ENCODE data around the gene AMOTL1. TPM values are rescaled to one million over a fixed set of nuclear protein-coding genes. Genes with fewer than 3 reads are reported as not detected.

The AMOTL1 gene
- total RNA-seq, 1 donor from 2014 or later, result 84.2 TPM

- peak; percentile 45 for DNase-seq (ENCODE audit: low spot score)
These were observed 27.0 kb upstream of the AMOTL1 start for GRCh38 chr11:94741022-94741679.

DNA sequence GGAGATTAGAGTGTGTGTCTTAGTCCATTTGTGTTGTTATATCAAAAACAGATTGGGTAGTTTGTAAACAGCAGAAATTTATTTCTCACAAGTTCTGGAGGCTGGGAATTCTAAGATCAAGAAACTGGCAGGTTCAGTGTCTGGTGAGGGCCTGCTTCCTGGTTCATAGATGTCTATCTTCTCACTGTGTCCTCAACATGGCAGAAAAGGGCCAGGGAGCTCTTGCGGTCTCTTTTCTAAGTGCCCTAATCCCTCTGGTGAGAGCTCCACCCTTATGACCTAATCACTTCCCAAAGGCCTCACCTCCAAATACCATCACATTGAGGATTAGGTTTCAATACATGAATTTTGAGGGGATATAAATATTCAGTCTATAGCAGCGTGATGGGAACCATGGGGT lies 25.5 kb upstream of the AMOTL1 start:
- DNase-seq (ENCODE audit: low spot score), result no peak

DNA sequence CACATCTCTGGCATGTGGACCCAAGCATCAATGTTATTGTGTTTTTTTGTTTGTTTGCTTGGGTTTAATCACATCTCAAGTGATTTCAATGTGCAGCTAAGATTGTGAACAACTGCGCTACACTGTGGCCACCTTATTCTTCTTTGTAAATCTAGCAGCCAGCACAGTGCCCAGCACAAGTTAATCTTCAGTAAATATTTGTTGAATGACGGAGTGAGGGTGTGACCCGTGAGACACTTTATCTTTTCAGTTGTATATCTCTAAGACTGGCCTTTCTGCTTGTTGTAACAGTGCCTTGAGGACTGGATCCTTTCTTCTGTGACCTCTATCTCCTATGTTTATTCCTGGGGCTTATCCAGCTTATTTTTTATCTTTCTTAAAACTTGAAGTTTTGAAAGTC lies 21.4 kb upstream of the AMOTL1 start:
- DNase-seq (ENCODE audit: low spot score), result no peak

GRCh38 chr11:94747146-94747545 lies 21.0 kb upstream of the AMOTL1 start:
- no peak for DNase-seq (ENCODE audit: low spot score)

DNA sequence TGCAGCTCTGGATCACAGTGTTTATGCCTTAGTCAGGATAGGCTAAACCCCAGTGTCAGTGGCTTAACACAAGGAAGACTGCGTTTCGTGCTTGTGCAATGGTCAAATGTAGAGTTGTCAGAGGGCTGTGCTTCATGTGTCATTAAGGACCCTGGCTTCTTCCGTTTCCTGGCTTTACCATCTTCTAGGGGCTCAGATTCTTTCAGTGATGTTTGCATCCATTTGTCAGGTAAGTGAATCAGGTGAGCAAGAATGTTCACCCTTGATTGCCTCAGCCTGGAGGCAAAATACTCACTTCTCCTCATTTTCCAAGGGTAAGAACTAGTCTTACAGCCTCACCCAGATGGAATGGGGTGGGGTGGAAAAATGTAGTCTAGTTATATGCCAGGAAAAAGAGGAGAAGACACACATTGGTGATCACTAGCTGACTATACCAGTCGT lies 20.5 kb upstream of the AMOTL1 start:
- no peak for DNase-seq (ENCODE audit: low spot score)

DNA sequence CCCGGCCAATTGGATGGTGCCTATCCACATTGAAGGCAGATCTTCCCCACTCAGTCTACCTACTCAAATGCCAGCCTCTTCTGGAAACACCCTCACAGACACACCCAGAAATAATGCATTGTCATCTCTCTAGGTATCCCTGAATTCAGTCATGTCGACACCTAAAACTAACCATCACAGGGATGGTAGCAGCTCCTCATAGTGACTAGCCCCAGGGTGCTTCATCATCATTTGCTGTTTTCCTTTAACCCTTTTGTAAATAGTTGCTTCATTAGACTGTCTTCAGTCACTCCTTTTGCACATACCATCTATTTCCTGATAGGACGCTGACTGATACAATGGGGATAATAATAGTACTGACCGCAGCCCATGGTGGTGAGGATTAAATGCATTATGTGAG lies 18.8 kb upstream of the AMOTL1 start:
- no peak for DNase-seq (ENCODE audit: low spot score)

DNA sequence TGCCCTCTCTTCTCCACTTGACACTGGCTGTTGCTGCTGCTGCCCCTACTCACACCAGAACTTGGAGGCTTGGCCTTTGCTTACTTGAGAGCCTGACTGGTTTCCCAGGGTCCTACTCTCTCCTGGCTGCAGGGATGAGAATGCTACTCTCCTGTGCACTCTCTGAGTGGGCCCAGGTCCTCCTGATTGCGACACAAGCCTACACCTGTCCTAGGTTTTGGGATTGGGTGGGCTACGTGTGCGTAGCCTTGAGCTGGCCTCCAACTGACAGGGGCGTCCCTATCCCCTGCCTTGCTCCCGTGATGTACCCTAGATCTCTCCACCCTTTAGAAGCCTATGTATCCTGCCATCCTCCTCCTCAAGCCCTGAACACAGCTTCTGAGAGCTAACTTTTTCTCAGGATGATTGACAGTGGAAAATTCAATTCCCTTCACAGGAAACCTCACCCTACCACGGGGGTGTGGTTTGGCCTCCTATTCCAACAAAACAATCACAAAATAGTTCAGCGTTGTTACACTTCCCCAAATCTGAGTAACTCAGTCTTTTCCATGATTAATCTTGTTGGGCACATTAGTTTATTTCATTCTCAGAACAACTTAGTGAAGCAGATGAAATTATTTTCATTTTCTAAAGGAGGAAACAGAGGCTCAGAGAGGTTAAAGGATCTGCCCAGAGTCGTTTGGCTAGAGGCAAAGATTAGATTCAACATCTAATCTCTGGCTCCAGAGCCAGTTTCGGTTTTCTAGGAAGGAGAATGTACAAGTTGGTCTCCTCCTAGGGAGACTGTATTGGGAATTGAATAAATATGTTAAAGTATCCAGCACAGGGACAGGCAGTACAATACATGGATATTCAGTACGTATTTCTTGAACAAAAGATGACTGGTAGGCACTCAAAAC lies 17.6 kb upstream of the AMOTL1 start:
- no peak for DNase-seq (ENCODE audit: low spot score)

DNA sequence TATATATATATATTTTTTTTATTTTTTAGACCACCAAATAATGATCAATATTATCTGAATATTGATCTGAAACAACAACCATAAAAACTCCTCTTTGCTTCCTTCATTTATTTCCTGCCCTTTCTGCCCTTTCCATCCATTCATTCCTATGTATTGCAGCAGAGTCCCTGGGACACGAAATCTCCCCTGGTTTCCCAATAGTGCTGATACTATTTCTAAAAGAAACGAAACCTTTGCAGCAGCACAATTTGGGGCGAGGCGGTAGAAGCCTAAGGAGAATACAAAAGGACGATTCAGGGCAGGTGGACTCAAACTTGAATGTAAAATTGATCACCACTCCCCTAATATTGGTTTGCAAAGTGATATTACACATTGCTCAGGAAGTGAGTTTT lies 16.9 kb upstream of the AMOTL1 start:
- DNase-seq (ENCODE audit: low spot score), result no peak

GRCh38 chr11:94751786-94752185 lies 16.4 kb upstream of the AMOTL1 start:
- DNase-seq (ENCODE audit: low spot score), result no peak

DNA sequence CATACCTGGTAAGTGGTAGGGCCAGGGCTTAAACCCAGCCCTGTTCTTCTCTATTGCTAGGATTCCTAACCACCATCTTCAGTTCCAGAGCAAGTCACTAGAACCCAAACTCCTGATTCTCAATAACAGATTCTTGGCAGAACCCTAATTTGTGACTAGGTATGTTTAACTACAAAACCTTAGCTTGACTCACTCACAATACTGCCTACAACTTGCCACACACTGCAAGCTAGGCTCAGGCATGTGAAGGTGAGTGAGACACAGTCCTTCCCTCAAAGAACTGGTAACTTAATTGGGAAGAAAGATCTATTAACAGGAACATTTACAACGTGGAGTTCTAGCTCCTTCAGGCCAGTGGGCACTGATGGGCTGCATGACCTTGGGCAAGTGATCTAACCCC lies 14.5 kb upstream of the AMOTL1 start:
- no peak for DNase-seq (ENCODE audit: low spot score)

DNA sequence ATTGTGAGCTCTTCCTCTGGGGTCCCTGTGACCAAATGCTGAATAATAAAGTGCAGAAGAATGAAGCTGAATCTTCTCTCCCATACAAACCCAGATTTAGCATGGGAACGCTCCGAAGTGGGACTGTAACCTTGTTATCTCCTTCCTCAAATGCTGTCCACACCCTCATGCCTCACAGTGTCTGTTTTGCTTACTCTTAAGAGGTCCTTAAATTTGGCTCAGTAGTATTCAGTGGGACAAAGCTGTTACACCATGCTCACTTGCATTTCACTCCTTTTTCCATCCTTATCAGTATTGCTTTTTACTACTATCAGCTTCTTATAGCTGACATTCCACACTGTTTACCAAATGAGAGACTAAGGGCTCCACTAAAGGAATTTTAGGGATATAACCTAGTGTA lies 13.8 kb upstream of the AMOTL1 start:
- no peak for DNase-seq (ENCODE audit: low spot score)

- DNase-seq (ENCODE audit: low spot score), result no peak
These were observed 13.3 kb upstream of the AMOTL1 start for GRCh38 chr11:94754819-94755218.

GRCh38 chr11:94755494-94755893 lies 12.7 kb upstream of the AMOTL1 start:
- no peak for DNase-seq (ENCODE audit: low spot score)

DNA sequence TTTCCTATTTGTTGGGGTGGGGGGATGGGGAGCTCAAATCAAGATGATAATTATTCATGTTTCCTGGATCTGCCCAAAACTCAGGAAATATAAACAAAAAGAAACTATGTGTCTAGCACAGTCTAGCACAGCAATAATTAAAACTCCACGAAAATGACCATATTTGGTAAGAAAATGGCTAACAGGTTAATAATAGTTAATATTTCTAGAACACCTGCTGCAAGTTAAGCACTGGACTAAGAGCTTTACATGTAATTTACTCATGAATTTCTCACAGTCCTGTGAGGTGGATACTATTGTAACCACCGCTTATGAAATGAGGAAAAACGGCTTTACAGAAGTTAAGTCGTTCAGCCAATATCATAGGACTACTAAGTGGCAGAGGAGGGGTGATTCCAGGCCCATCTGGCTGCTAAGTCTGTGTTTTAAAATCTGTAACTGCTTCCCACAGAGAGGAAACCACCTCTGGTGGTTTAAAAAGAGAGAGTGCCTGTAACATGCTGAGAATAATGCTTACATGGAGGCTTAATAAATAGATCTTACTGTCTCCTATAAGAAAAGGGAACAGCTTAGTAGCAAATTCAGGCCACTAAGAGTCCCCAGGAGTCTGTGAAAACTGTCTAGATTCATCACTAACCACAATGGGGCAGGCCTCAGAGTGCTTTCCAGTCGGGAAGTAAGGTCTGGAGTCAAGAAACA lies 11.0 kb upstream of the AMOTL1 start:
- no peak for DNase-seq (ENCODE audit: low spot score)

- no peak for DNase-seq (ENCODE audit: low spot score)
These were observed 9.5 kb upstream of the AMOTL1 start for GRCh38 chr11:94758666-94759065.

GRCh38 chr11:94759522-94759921 lies 8.6 kb upstream of the AMOTL1 start:
- DNase-seq (ENCODE audit: low spot score), result no peak

- no peak for DNase-seq (ENCODE audit: low spot score)
These were observed 7.9 kb upstream of the AMOTL1 start for GRCh38 chr11:94760296-94760695.

DNA sequence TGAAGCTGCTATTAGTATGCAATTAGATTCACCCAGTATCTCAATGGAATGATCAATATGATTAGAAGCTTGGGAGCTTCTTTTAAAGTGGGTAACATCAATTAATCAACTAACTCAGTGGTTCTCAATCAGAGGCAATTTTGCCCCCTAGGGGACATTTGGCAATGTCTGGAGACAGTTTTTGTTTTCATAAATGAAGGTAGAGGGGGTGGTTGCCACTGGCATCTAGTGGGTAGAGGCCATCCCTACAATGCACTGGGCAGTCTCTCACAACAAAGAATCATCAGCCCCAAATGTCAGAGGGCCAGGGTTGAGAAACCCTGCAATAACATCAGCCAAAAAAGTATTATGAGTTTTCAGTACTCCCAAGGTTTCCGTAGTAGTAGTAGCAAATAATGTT lies 5.9 kb upstream of the AMOTL1 start:
- DNase-seq (ENCODE audit: low spot score), result no peak

- no peak for DNase-seq (ENCODE audit: low spot score)
These were observed 5.2 kb upstream of the AMOTL1 start for GRCh38 chr11:94762995-94763394.

DNA sequence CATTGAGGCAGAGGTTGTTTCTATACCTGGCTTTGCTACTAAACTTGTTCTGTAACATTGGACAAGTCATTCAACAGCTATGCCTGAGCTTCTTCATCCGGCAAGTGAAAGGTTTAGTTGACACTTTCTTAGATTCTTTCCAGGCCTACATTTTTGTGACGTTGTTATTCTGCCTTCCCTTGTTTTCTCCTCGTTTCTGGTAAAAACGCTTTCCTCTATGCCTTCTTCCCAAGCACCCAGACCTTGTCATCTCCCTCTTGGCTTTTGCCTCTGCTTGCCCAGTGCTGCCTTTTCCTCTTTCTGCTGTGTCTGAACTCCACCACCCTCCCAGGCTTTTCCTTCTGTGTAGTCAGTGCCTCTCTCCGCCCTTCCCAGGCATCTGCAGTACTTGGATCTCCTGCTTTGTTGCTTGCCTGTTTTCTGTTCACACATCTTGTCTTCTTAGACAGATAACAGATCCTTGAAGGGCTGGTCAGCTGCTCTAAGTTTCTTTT lies 1.4 kb upstream of the AMOTL1 start:
- DNase-seq (ENCODE audit: low spot score), result no peak

DNA sequence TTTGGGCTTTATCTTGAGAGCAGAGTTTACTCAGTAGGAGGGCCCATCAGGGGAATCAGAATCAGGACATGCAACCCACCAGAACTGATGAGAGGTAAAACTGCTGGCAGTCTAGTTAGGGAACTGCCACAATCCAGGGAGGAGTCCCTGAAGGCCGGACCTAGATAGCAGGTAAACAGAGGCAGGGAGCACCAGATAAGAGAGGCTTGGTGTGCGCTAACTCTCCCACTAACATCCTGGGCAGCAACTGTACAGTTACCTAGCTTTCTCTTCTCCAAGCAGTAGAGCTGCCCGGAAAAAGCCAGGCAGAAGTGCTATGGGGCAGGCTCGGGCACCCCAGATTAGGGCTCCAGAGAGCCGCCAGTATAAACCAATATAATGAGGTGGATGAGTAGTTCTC lies 865 bp upstream of the AMOTL1 start:
- no peak for DNase-seq (ENCODE audit: low spot score)

Data from ureter (tissue), 1 donor.